Measurements from ENCODE around the gene STX12.

DNA sequence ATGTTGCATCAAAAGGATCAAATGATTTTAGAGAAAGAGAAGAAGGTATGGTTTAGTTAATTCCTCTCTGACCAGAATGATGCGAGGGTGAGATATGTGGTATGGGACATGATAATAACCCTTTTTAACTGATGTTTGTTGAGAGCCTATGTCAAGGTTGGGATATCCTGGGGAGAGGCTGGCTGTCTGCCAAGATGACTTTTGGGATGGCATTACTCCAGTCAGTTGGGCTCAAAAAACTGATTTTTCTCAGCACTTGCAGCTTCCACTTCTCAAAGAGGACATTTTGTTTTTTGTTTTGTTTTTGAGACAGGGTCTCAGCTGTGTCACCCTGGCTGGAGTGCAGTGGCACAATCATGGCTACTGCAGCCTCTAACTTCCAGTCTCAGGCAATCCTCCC, 17.7 kb upstream of the STX12 start:
- TF ChIP-seq, protein P1, sequence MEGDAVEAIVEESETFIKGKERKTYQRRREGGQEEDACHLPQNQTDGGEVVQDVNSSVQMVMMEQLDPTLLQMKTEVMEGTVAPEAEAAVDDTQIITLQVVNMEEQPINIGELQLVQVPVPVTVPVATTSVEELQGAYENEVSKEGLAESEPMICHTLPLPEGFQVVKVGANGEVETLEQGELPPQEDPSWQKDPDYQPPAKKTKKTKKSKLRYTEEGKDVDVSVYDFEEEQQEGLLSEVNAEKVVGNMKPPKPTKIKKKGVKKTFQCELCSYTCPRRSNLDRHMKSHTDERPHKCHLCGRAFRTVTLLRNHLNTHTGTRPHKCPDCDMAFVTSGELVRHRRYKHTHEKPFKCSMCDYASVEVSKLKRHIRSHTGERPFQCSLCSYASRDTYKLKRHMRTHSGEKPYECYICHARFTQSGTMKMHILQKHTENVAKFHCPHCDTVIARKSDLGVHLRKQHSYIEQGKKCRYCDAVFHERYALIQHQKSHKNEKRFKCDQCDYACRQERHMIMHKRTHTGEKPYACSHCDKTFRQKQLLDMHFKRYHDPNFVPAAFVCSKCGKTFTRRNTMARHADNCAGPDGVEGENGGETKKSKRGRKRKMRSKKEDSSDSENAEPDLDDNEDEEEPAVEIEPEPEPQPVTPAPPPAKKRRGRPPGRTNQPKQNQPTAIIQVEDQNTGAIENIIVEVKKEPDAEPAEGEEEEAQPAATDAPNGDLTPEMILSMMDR (conservative IDR thresholded peaks at IDR 0.05; ENCODE audit: low read length) = no peak
- TF ChIP-seq EZH2phosphoT487 (IDR thresholded peaks at IDR 0.05; ENCODE audit: borderline replicate concordance) = no peak
